Suprapubic skin (tissue), 4 donors: ENCODE results near the gene SURF1.

Experiments used
- EP300 ChIP-seq: sonication (generic); formaldehyde crosslinking; IDR thresholded peaks from one replicate; pipeline ENCODE4 v1.6.1; 2017; ENCODE audit warnings: antibody characterized with exemption
- POLR2A ChIP-seq, 2 donors: fragments of 450-650 bp; IDR thresholded peaks; one replicate each; pipeline ENCODE4 v1.6.1; 2017; ENCODE audit warnings: antibody characterized with exemption in 2 of 2, mild to moderate bottlenecking in 2 of 2, moderate library complexity in 2 of 2
- POLR2AphosphoS5 ChIP-seq, 3 donors: sonication (generic); formaldehyde crosslinking; IDR thresholded peaks; one replicate each; pipeline ENCODE4 v1.6.1; 2017; ENCODE audit warnings: antibody characterized with exemption in 3 of 3
- TF ChIP-seq, protein P1 (sequence below), 2 donors: fragments of 200-600 bp in 1 of 2; fragments of 450-650 bp in 1 of 2; sonication (generic) in 1 of 2; IDR thresholded peaks; one replicate each; pipeline ENCODE4 v1.5.1; 2016 to 2019; ENCODE audit warnings: antibody characterized with exemption in 2 of 2, mild to moderate bottlenecking in 1 of 2, moderate library complexity in 1 of 2

GRCh38 chr9:133307301-133307700, 49.0 kb downstream of the SURF1 start:
- TF ChIP-seq POLR2A (IDR thresholded peaks at IDR 0.05) (no peak), EP300 (no peak), POLR2AphosphoS5 (IDR thresholded peaks at IDR 0.05) (no peak)
- TF ChIP-seq, protein P1, sequence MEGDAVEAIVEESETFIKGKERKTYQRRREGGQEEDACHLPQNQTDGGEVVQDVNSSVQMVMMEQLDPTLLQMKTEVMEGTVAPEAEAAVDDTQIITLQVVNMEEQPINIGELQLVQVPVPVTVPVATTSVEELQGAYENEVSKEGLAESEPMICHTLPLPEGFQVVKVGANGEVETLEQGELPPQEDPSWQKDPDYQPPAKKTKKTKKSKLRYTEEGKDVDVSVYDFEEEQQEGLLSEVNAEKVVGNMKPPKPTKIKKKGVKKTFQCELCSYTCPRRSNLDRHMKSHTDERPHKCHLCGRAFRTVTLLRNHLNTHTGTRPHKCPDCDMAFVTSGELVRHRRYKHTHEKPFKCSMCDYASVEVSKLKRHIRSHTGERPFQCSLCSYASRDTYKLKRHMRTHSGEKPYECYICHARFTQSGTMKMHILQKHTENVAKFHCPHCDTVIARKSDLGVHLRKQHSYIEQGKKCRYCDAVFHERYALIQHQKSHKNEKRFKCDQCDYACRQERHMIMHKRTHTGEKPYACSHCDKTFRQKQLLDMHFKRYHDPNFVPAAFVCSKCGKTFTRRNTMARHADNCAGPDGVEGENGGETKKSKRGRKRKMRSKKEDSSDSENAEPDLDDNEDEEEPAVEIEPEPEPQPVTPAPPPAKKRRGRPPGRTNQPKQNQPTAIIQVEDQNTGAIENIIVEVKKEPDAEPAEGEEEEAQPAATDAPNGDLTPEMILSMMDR (IDR thresholded peaks at IDR 0.05) = no peak
